HG02884 (cell line): Measurements from ENCODE around the gene AHSA1.
"Not testable (repeated sequence)": the region's sequence is repeated elsewhere in the genome, so short reads cannot be mapped to it uniquely, and the experiment has no call there.

Experiments
- ATAC-seq: cut with Tn5 transposase; IDR thresholded peaks from one replicate; pipeline ENCODE4 v1.9.1; 2021; ENCODE audit warnings: mild to moderate bottlenecking, moderate library complexity; ENCODE audit not compliant: unreplicated experiment

Gene AHSA1

DNA sequence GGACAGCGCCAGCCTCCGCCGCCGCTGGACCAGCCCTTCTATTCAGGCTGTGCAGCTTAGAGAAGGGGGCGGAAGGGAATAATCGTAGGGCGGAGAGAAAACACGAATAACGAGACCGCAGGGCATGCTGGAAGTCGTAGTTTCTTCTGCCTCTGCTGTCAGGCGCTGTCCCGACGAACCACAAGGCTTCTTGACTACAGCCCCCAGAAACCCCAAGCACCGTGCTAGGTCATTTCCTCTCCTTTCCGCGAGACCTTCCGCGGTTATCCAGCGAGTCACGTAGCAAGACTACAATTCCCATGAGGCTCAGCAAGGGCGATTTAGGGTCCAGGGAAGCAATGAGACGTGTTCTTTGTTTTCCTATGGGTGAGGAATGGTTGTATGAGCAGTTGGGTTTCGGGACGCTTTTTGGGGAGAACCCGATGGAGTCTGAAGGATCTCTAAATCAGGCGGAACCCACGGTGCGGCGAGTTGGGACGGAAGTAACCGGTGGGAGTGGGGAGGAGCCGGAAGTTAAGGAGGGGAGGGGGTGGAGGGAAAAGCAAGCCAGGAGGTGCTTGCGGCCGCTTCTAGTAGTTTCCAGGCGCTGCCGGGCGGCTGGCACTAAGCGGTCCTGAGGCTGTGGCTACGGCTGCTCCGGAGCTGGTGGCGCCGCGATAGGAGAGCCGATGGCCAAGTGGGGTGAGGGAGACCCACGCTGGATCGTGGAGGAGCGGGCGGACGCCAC, at the start of gene AHSA1, which contains the start of gene VIPAS39:
Gene AHSA1, plus strand, starts transcription at position 572 of the 727 bp plus-strand sequence. Its CDS starts 97 bp downstream, at position 669.
Gene VIPAS39, minus strand, starts transcription at position 80 of the 727 bp plus-strand sequence. CDS start 3,499 bp downstream, outside the sequence.
- peak; percentile 89 for ATAC-seq

DNA sequence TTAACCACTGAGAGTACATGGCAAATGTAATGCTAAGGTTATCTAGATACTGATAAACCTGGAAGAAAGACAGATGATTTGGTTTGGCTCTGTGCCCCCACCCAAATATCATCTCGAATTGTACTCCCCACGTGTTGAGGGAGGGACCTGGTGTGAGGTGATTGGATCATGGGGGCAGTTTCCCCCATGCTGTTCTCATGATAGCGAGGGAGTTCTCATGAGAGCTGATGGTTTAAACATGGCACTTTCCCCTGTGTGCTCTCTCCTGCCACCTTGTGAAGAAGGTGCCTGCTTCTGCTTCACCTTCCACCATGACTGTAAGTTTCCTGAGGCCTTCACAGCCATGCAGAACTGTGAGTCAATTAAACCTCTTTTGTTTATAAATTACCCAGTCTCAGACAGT, 48.8 kb upstream of the AHSA1 start:
- no peak for ATAC-seq

DNA sequence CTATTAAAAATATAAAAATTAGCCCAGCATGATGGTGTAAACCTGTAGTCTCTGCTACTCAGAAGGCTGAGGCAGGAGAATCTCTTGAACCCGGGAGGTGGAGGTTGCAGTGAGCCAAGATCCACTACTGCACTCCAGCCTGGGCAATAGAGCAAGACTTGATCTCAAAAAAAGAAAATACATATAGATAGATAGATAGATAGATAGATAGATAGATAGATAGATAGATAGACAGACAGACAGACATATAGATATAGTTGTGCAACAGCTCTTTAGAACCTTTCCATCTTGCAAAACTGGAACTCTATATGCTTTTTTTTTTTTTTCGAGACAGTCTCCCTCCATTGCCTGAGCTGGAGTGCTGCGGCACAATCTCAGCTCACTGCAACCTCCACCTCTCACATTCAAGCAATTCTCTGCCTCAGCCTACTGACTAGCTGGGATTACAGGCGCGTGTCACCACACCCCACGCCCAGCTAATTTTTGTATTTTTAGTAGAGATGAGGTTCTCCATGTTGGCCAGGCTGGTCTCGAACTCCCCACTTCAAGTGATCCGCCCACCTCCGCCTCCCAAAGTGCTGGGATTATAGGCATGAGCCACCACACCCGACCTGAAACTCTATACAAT, 42.4 kb upstream of the AHSA1 start:
- ATAC-seq: not testable (repeated sequence)

- ATAC-seq: not testable (repeated sequence)
Measured at GRCh38 chr14:77416098-77416497, 41.8 kb upstream of the AHSA1 start.

GRCh38 chr14:77416836-77417235, 41.1 kb upstream of the AHSA1 start:
- ATAC-seq: no peak

DNA sequence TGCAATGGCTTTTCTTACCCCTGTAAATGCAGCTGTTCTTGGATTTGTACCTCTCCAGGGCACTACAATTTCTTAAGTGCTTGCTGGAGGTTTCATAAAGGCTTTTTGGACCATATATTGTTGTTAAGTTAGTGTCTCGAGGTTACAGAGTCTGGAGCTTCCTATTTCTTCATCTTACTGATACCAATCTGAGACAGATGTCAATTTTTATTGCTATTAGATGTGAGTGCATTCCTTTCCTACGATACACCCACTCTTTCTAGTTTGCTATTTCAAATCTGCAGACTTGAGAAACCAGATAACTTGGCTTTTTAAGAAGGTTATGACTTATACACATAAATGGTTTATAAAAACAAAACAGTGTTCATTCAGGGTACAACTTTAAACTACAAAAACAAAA, 36.7 kb upstream of the AHSA1 start:
- ATAC-seq: no peak

GRCh38 chr14:77423423-77423822, 34.5 kb upstream of the AHSA1 start, which contains the start of gene NOXRED1:
NOXRED1 (minus strand) TSS chr14:77423523; CDS start chr14:77422889, 634 bp downstream.
- no peak for ATAC-seq

DNA sequence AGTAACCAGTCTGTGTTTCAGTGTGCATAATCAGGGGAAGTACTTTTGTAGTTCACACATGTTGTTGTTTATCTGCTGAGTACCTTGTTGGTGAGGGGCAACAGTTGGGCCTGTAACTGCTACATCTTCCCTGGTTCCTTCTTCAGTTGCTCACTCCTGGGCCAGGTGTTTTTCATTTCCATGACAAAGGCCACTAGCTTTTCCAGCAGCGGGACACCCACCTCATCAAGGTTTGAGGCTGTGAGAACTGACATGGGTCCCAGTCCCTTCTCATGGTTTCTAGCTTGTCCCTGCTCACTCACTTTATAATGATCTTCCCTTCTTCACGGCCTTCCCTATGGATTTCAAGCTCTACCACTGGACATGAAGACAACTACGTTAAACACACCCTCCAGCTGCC, 33.0 kb upstream of the AHSA1 start:
- no peak for ATAC-seq

DNA sequence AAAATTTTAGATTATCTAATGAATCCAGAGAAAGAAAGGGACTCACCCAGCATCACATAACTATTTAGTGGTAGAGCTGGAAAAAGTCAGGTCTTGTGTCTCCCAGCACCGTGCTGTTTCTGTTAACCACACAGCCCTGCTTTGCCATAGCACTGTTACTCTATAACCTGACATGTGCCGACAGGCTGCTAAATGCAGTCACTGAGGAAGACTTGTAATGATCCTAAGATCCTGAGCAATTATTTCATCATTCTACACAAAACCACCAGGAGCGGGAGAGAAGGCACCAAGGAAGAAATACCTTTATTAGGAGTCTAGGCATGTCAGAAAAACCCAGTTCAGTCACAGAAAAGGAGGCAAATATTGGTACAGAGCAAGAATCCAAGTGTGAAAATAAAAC, 31.5 kb upstream of the AHSA1 start:
- no peak for ATAC-seq

- no peak for ATAC-seq
Measured at GRCh38 chr14:77436042-77436441, 21.9 kb upstream of the AHSA1 start.

DNA sequence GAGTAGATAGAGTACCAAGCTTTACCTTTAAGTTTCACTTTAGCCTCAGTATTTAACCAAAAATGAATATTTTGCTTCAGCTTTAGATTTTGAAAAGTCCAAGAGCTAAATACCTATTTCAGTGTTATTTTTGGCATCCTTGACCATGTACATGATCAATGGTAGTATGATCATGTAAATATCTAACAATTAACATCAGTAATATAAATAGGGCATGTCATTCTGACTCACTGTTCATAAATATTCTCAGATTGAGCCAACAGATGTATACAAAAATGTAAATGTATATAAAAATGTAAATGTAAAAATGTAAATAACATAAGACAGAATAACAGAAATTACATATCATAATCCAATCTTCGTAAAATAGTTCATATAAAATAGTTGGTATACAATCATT, 19.3 kb upstream of the AHSA1 start:
- no peak for ATAC-seq

DNA sequence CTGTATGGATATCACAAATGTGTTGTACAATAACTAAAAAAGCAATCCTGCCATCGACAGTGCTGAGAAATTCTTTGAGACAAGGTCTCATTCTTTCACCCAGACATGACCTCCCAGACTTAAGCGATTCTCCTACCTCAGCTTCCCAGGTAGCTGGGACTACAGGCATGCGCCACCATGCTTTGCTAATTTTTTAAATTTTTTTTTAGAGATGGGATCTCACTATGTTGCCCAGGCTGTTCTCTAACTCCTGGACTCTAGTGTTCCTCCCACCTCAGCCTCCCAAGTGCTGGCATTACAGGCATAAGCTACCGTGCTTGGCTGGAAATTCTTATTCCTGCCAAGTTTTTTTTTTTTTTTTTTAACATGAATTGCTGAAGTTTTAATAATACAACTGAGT, 18.0 kb upstream of the AHSA1 start:
- ATAC-seq: no peak

DNA sequence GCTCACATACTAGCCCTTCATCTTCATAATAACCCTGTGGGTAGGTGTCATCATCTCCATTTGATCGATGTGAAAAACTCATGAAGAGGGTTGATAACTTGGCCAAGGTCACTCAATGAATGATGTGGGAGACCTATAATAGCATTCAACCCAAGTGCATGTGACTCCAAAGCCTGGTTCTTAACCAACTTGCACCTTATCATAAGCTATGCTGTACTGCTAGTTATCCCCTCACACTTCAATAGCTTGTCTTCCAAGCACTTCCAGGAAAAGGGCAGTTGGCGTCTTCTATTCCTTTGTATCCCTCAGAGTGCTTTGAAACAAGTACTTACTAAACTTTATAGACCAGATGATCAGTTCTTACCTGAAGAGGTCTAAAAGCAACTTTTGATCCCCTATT, 15.7 kb upstream of the AHSA1 start:
- ATAC-seq: no peak

DNA sequence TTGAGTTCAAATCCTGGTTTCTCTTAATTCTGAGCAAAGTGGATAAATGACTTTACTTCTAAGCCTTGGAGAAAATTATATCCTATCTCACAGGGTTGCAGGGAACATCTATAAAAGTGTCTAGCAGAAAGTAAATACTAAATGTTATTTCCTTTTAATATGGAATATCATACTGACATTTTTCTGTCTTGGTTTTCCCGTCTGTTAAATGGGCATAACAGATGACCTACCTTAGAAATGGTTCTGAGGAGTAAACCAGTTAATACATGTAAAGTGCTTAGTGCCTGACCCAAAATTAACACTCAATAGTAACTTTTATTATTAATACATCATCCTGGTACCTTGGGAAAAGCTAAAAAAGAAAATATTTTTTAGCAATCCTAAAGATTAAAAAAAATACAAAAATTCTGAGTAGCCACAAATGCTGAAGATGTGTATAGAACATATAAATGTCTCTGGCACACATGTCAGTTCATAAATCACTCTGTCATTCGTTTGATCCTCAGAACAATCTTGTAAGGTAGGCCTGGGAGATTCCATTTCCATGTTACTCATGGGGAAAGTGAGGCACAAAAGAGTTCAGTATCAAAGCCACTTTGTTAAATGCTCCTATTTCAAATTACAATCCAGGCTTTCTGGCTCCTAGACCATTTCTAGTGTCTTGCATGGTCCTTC, 1.8 kb upstream of the AHSA1 start:
- ATAC-seq: no peak

DNA sequence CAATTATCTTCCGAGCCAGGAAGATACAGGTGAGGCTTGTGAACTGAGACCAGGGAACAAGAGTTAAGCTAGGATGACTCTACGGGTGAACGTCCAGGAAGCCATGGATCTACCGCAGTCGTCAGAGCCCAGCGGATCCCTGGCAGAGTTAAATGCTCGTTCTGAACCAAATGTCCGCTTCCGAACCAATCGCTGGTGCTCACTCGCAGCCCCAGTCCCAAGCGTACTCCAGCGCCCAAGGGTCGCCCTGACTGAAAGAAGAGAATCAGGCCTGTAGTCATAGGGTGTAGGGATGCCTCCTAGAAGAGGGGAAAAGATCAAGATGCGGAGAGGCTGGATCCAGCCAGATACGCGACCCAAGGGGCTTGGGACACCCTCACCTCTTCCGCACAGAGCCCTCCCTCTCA, 775 bp upstream of the AHSA1 start:
- ATAC-seq: peak; percentile 2

GRCh38 chr14:77458249-77458950, 507 bp downstream of the AHSA1 start:
- peak; percentile 17 for ATAC-seq

- no peak for ATAC-seq
Measured at GRCh38 chr14:77459072-77459723, 1.3 kb downstream of the AHSA1 start.

DNA sequence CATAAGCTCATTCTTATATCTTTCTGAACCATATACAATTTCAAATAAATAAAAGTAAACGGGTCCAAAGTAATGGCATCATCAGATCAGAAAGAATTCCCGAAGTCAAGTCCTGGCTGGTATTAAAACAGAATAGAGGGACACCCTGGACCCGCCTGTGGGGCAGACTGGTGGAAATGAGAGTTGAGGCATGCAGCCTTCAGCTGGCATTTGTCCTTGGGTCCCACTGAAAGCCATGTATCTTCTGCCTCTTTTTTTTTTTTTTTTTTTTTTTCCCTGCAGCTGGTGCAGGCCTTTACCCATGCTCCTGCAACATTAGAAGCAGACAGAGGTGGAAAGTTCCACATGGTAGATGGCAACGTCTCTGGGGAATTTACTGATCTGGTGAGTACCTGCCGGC, 9.9 kb downstream of the AHSA1 start:
- no peak for ATAC-seq

GRCh38 chr14:77469067-77469505, 11.2 kb downstream of the AHSA1 start:
- no peak for ATAC-seq

DNA sequence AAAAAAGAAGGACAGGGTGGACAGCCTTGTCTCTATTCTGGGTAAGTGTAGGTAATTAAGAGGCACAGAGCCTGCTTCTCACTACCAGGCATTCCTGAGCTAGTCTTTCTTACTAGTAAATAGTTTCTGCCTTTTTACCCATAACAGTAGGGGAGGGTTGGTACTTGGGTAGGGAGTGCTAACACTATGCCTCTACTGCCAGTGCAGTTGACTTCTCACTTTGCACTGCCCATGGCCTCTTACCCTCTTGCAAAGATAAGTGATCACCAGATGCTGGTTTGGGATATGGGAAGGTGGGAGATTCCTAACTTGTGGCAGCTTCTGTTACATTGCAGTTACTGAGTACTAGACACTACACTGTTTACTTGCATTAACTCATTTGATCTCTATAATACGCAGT, 11.6 kb downstream of the AHSA1 start:
- no peak for ATAC-seq
